ENCODE results near the gene LBP. TPM values are rescaled to one million over a fixed set of nuclear protein-coding genes. Genes with fewer than 3 reads are reported as not detected.

The LBP gene
- total RNA-seq, 1 experiment from 2014 or later, result 0.15 TPM

DNA sequence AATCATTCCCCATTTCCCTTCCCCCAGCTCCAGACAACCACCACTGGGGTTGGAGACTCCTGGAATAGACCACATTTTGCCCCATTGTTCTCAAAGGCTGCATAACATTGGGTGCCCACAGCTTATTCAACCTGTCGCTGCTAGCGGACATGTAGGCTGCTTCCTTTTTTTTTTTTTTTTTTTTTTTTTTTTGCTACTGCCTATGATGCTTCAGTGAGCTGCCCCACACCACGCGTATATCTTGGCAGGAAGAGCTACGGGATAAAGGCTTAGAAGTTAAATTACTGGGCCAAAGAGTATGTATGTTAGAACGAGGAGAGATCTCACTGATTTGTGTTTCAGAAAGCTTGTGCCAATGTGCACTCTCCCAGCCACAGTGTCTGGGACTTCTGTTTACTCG is 7.0 kb downstream of the LBP start:
- ChIA-PET CTCF (interaction anchor here (0.7 kb wide), 3 partner anchors 13 to 85 kb away, joined by 3 to 10 read pairs (median 3); no protein-coding TSS in a partner anchor), POLR2A (no interaction called here)
- Histone ChIP-seq H3K36me3 (ENCODE audit: control insufficient read depth, insufficient read depth, low read length) (no peaks in the 10 kb centered on the region), H3K4me1 (ENCODE audit: control insufficient read depth, insufficient read depth, low read length) (no peaks in the 10 kb centered on the region), H3K9me3 (ENCODE audit: control insufficient read depth, insufficient read depth, low read depth, low read length) (no peaks in the 10 kb centered on the region), H3K27ac (ENCODE audit: low read length) (no peak overlapping the region), H3K27me3 (ENCODE audit: control insufficient read depth, insufficient read depth, low read length) (no peaks in the 10 kb centered on the region), H3K4me3 (ENCODE audit: low read depth in 2 of 2, low read length in 2 of 2) (no peak overlapping the region)
- TF ChIP-seq, protein P1, sequence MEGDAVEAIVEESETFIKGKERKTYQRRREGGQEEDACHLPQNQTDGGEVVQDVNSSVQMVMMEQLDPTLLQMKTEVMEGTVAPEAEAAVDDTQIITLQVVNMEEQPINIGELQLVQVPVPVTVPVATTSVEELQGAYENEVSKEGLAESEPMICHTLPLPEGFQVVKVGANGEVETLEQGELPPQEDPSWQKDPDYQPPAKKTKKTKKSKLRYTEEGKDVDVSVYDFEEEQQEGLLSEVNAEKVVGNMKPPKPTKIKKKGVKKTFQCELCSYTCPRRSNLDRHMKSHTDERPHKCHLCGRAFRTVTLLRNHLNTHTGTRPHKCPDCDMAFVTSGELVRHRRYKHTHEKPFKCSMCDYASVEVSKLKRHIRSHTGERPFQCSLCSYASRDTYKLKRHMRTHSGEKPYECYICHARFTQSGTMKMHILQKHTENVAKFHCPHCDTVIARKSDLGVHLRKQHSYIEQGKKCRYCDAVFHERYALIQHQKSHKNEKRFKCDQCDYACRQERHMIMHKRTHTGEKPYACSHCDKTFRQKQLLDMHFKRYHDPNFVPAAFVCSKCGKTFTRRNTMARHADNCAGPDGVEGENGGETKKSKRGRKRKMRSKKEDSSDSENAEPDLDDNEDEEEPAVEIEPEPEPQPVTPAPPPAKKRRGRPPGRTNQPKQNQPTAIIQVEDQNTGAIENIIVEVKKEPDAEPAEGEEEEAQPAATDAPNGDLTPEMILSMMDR (IDR thresholded peaks at IDR 0.05), result no peak
- TF ChIP-seq SIN3A (IDR thresholded peaks at IDR 0.05; ENCODE audit: borderline replicate concordance, insufficient read depth, low read depth, low read length) (no peak), POLR2AphosphoS5 (IDR thresholded peaks at IDR 0.05; ENCODE audit: low read depth, low read length) (no peak), TCF7L2 (IDR thresholded peaks at IDR 0.05; ENCODE audit: low read depth, low read length) (no peak)
- TF ChIP-seq, protein P2, sequence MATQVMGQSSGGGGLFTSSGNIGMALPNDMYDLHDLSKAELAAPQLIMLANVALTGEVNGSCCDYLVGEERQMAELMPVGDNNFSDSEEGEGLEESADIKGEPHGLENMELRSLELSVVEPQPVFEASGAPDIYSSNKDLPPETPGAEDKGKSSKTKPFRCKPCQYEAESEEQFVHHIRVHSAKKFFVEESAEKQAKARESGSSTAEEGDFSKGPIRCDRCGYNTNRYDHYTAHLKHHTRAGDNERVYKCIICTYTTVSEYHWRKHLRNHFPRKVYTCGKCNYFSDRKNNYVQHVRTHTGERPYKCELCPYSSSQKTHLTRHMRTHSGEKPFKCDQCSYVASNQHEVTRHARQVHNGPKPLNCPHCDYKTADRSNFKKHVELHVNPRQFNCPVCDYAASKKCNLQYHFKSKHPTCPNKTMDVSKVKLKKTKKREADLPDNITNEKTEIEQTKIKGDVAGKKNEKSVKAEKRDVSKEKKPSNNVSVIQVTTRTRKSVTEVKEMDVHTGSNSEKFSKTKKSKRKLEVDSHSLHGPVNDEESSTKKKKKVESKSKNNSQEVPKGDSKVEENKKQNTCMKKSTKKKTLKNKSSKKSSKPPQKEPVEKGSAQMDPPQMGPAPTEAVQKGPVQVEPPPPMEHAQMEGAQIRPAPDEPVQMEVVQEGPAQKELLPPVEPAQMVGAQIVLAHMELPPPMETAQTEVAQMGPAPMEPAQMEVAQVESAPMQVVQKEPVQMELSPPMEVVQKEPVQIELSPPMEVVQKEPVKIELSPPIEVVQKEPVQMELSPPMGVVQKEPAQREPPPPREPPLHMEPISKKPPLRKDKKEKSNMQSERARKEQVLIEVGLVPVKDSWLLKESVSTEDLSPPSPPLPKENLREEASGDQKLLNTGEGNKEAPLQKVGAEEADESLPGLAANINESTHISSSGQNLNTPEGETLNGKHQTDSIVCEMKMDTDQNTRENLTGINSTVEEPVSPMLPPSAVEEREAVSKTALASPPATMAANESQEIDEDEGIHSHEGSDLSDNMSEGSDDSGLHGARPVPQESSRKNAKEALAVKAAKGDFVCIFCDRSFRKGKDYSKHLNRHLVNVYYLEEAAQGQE (IDR thresholded peaks at IDR 0.05; ENCODE audit: insufficient read depth in 1 of 2, low read depth in 2 of 2, low read length in 1 of 2), result no peak
- in situ Hi-C loops (cut with HindIII; ENCODE audit: low pct_unique_long_range_greater_than_20kb, low sequenced_read_pairs), result no loop called here
- no TSS peak for BruUV-seq (replicated peaks)
- intact Hi-C loops (cut with micrococcal nuclease; ENCODE audit: unreplicated experiment), result no loop called here
- no peak for ATAC-seq
- DNase-seq (ENCODE audit: low read depth, low spot score), result no peak

DNA sequence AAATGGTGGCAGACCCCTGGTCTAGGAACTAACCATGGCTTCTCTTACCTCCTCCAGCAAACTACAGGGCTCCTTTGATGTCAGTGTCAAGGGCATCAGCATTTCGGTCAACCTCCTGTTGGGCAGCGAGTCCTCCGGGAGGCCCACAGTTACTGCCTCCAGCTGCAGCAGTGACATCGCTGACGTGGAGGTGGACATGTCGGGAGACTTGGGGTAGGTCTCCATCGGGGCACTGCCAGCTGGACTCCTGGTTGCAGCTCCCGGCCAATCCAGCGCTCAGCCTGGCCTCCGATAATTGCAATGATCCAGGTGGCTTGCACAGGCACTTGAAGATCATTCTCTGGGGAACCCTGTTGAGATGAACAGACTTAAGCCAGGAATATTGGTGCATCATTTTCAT is 7.9 kb downstream of the LBP start:
- Histone ChIP-seq H3K27me3 (ENCODE audit: control insufficient read depth, insufficient read depth, low read length) (no peaks in the 10 kb centered on the region), H3K36me3 (ENCODE audit: control insufficient read depth, insufficient read depth, low read length) (no peaks in the 10 kb centered on the region), H3K9me3 (ENCODE audit: control insufficient read depth, insufficient read depth, low read depth, low read length) (no peaks in the 10 kb centered on the region), H3K4me1 (ENCODE audit: control insufficient read depth, insufficient read depth, low read length) (no peaks in the 10 kb centered on the region), H3K4me3 (ENCODE audit: low read depth in 2 of 2, low read length in 2 of 2) (no peak overlapping the region), H3K27ac (ENCODE audit: low read length) (no peak overlapping the region)
- TF ChIP-seq SIN3A (IDR thresholded peaks at IDR 0.05; ENCODE audit: borderline replicate concordance, insufficient read depth, low read depth, low read length) (no peak), TCF7L2 (IDR thresholded peaks at IDR 0.05; ENCODE audit: low read depth, low read length) (no peak), POLR2AphosphoS5 (IDR thresholded peaks at IDR 0.05; ENCODE audit: low read depth, low read length) (no peak)
- TF ChIP-seq, protein P1 (IDR thresholded peaks at IDR 0.05), result no peak
- TF ChIP-seq, protein P2 (IDR thresholded peaks at IDR 0.05; ENCODE audit: insufficient read depth in 1 of 2, low read depth in 2 of 2, low read length in 1 of 2), result no peak
- ATAC-seq (no peak), DNase-seq (ENCODE audit: low read depth, low spot score) (no peak)
- CTCF ChIA-PET, result interaction anchor here (0.7 kb wide), 2 partner anchors 22 to 86 kb away, joined by 3 read pairs; no protein-coding TSS in a partner anchor
- in situ Hi-C loops (cut with HindIII; ENCODE audit: low pct_unique_long_range_greater_than_20kb, low sequenced_read_pairs), result no loop called here
- no TSS peak for BruUV-seq (replicated peaks)
- POLR2A ChIA-PET, result no interaction called here
- intact Hi-C loops (cut with micrococcal nuclease; ENCODE audit: unreplicated experiment), result no loop called here
